K562 (cell line): ENCODE measurements around the gene ACTL8. TPM values are rescaled to one million over a fixed set of nuclear protein-coding genes. Genes with fewer than 3 reads are reported as not detected.

Experiments used
- ARNT ChIP-seq, 2 experiments: fragments of 450-650 bp; IDR thresholded peaks; 2 replicates each; pipeline ENCODE4 v1.6.1; 2016; ENCODE audit warnings: mild to moderate bottlenecking in 1 of 2
- CCAR2 ChIP-seq: fragments of 200-400 bp; formaldehyde crosslinking; IDR thresholded peaks from 2 replicates; pipeline ENCODE4 v1.6.1; 2017; ENCODE audit warnings: mild to moderate bottlenecking, low read depth, low read length
- CHD2 ChIP-seq: IDR thresholded peaks from 2 replicates; pipeline ENCODE4 v1.6.1; 2011; ENCODE audit warnings: low read depth, low read length
- FOSL1 ChIP-seq: fragments of 200-800 bp; sonication (Bioruptor generic); conservative IDR thresholded peaks from 2 replicates; pipeline ENCODE4 v1.6.1; 2016; ENCODE audit warnings: missing genetic modification characterization, missing compliant biosample characterization
- FOXM1 ChIP-seq, 2 experiments: fragments of 450-650 bp in 1 of 2; sonication (generic) in 1 of 2; formaldehyde crosslinking in 1 of 2; IDR thresholded peaks; 2 replicates each; pipeline versions ENCODE4 v1.6.1 to v1.9.0; 2017 to 2022; ENCODE audit warnings: low read depth in 2 of 2, mild to moderate bottlenecking in 2 of 2, missing genetic modification reagents in 1 of 2, moderate library complexity in 1 of 2
- GATAD2A ChIP-seq: fragments of 450-650 bp; IDR thresholded peaks from 2 replicates; pipeline ENCODE4 v1.6.1; 2017
- GTF2A2 ChIP-seq: IDR thresholded peaks from 2 replicates; pipeline ENCODE4 v1.6.1; 2016; ENCODE audit warnings: mild to moderate bottlenecking, missing genetic modification characterization, missing compliant biosample characterization
- HCFC1 ChIP-seq: IDR thresholded peaks from 2 replicates; pipeline ENCODE4 v1.6.1; 2012; ENCODE audit warnings: low read depth, low read length, improper control_type of control experiment
- SMARCC2 ChIP-seq: fragments of 450-650 bp; IDR thresholded peaks from 2 replicates; pipeline ENCODE4 v1.6.1; 2017; ENCODE audit warnings: antibody characterized with exemption, moderate library complexity, mild to moderate bottlenecking, low read depth
- SRSF7 ChIP-seq: fragments of 200-400 bp; formaldehyde crosslinking; optimal IDR thresholded peaks from 2 replicates; pipeline ENCODE3; 2017; ENCODE audit warnings: mild to moderate bottlenecking, low read depth, low read length
- U2AF2 ChIP-seq: fragments of 200-400 bp; formaldehyde crosslinking; optimal IDR thresholded peaks from 2 replicates; pipeline ENCODE3; 2017; ENCODE audit warnings: low read depth, mild to moderate bottlenecking, low read length
- ZC3H8 ChIP-seq: fragments of 450-650 bp; IDR thresholded peaks from 2 replicates; pipeline ENCODE4 v1.6.1; 2017
- ZEB2 ChIP-seq: fragments of 450-650 bp; IDR thresholded peaks from 2 replicates; pipeline ENCODE4 v1.6.1; 2016
- ZNF165 ChIP-seq: fragments of 250-450 bp; sonication (Bioruptor Pico); IDR thresholded peaks from 2 replicates; pipeline ENCODE4 v1.4.0; 2020; ENCODE audit warnings: borderline replicate concordance
- ZNF23 ChIP-seq: fragments of 250-450 bp; sonication (Bioruptor Pico); IDR thresholded peaks from 2 replicates; pipeline ENCODE4 v1.4.0; 2020; ENCODE audit warnings: mild to moderate bottlenecking
- ZNF76 ChIP-seq: fragments of 250-450 bp; sonication (Bioruptor Pico); IDR thresholded peaks from 2 replicates; pipeline ENCODE4 v1.4.0; 2020; ENCODE audit warnings: mild to moderate bottlenecking, moderate library complexity, borderline replicate concordance
- polyA plus RNA-seq, 8 experiments: library from polyadenylated mRNA; depleted of rRNA in 4 of 8; stranded (reverse) in 5 of 8; unstranded in 3 of 8; fragments of >200 nt; fragmentation: Nextera tagmentation in 2 of 8; fragmentation: Illumina TruSeq in 1 of 8; extraction: Ambion mirVana in 2 of 8; extraction: Trizol in 1 of 8; gene quantifications; 2 replicates each; pipeline versions ENCODE4 v1.2.1 to v1.2.3, GENCODE V29; 2011 to 2014; ENCODE audit warnings: inconsistent platforms in 1 of 8, missing spikeins in 1 of 8
- total RNA-seq, 7 experiments: library from RNA; depleted of rRNA in 6 of 7; stranded (reverse); fragments of >200 nt in 6 of 7; fragmentation: Illumina TruSeq in 2 of 7; extraction: Trizol in 2 of 7; gene quantifications; 2 replicates each; pipeline versions ENCODE4 v1.2.1 to v1.2.3, GENCODE V29; 2011 to 2021; ENCODE audit warnings: low replicate concordance in 1 of 7
- TF ChIP-seq, protein P1 (sequence below): fragments of 250-450 bp; sonication (Bioruptor Pico); IDR thresholded peaks from 2 replicates; pipeline ENCODE4 v1.8.0; 2021; ENCODE audit warnings: mild to moderate bottlenecking, moderate library complexity
- TF ChIP-seq, protein P2 (sequence below): fragments of 150-350 bp; IDR thresholded peaks from 2 replicates; pipeline ENCODE4 v1.6.1; 2014; ENCODE audit warnings: low read depth, mild to moderate bottlenecking, low read length, borderline replicate concordance
- TF ChIP-seq, protein P3 (sequence below): fragments of 250-450 bp; sonication (Bioruptor Pico); IDR thresholded peaks from 2 replicates; pipeline ENCODE4 v1.4.0; 2020; ENCODE audit warnings: mild to moderate bottlenecking, moderate library complexity, borderline replicate concordance
- TF ChIP-seq, protein P4 (sequence below): fragments of 250-450 bp; sonication (Bioruptor Pico); IDR thresholded peaks from 2 replicates; pipeline ENCODE4 v1.8.0; 2022; ENCODE audit warnings: moderate library complexity, mild to moderate bottlenecking, inconsistent platforms

The ACTL8 gene
- total and polyA plus RNA-seq, 9 of the 15 experiments (the other 6 are each of a cell fraction or from before 2014, with no cell fraction given), result 0.30 to 3.3 (median 1.6) TPM

DNA sequence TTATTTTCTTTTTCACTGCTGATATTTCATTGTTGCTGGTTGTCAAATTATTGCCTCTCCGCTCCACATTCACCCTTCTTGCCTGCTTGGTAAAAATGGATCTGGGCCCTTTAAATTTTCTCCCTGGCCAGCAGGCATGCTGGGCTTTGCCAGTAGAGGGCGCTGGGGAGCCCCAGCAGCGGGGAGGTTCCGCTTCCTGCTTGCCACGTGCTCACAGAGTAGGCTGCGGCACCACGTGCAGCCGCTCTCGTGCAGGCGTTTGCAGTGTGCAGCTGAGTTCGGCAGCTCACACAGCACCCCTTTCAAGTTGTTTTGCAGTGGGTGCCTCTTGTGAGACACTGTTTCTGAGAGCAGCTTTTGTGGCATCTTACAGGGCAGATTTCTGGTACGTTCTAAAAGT lies at the start of gene ACTL8 (continued):
- TF ChIP-seq, protein P1, sequence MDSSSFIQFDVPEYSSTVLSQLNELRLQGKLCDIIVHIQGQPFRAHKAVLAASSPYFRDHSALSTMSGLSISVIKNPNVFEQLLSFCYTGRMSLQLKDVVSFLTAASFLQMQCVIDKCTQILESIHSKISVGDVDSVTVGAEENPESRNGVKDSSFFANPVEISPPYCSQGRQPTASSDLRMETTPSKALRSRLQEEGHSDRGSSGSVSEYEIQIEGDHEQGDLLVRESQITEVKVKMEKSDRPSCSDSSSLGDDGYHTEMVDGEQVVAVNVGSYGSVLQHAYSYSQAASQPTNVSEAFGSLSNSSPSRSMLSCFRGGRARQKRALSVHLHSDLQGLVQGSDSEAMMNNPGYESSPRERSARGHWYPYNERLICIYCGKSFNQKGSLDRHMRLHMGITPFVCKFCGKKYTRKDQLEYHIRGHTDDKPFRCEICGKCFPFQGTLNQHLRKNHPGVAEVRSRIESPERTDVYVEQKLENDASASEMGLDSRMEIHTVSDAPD (CRISPR knock-in tag), result no peak
- TF ChIP-seq GATAD2A (no peak), ZEB2 (no peak), ZNF23 (CRISPR knock-in tag) (no peak), U2AF2 (no peak), SRSF7 (no peak), GTF2A2 (tag) (no peak), CHD2 (no peak), ZNF76 (no peak), HCFC1 (no peak; the same call in 1 of the 2 replicates), CCAR2 (no peak), ARNT (IDR thresholded peaks at IDR 0.05) (no peak), ZC3H8 (no peak), FOSL1 (tag) (no peak), SMARCC2 (no peak), FOXM1 (IDR thresholded peaks at IDR 0.05; ENCODE audit: low read depth) (no peak), FOXM1 (CRISPR knock-in tag; IDR thresholded peaks at IDR 0.05; ENCODE audit: low read depth) (no peak), ZNF165 (CRISPR knock-in tag) (no peak)
- TF ChIP-seq, protein P2, sequence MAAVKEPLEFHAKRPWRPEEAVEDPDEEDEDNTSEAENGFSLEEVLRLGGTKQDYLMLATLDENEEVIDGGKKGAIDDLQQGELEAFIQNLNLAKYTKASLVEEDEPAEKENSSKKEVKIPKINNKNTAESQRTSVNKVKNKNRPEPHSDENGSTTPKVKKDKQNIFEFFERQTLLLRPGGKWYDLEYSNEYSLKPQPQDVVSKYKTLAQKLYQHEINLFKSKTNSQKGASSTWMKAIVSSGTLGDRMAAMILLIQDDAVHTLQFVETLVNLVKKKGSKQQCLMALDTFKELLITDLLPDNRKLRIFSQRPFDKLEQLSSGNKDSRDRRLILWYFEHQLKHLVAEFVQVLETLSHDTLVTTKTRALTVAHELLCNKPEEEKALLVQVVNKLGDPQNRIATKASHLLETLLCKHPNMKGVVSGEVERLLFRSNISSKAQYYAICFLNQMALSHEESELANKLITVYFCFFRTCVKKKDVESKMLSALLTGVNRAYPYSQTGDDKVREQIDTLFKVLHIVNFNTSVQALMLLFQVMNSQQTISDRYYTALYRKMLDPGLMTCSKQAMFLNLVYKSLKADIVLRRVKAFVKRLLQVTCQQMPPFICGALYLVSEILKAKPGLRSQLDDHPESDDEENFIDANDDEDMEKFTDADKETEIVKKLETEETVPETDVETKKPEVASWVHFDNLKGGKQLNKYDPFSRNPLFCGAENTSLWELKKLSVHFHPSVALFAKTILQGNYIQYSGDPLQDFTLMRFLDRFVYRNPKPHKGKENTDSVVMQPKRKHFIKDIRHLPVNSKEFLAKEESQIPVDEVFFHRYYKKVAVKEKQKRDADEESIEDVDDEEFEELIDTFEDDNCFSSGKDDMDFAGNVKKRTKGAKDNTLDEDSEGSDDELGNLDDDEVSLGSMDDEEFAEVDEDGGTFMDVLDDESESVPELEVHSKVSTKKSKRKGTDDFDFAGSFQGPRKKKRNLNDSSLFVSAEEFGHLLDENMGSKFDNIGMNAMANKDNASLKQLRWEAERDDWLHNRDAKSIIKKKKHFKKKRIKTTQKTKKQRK, result no peak
- TF ChIP-seq, protein P3, sequence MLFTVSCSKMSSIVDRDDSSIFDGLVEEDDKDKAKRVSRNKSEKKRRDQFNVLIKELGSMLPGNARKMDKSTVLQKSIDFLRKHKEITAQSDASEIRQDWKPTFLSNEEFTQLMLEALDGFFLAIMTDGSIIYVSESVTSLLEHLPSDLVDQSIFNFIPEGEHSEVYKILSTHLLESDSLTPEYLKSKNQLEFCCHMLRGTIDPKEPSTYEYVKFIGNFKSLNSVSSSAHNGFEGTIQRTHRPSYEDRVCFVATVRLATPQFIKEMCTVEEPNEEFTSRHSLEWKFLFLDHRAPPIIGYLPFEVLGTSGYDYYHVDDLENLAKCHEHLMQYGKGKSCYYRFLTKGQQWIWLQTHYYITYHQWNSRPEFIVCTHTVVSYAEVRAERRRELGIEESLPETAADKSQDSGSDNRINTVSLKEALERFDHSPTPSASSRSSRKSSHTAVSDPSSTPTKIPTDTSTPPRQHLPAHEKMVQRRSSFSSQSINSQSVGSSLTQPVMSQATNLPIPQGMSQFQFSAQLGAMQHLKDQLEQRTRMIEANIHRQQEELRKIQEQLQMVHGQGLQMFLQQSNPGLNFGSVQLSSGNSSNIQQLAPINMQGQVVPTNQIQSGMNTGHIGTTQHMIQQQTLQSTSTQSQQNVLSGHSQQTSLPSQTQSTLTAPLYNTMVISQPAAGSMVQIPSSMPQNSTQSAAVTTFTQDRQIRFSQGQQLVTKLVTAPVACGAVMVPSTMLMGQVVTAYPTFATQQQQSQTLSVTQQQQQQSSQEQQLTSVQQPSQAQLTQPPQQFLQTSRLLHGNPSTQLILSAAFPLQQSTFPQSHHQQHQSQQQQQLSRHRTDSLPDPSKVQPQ (CRISPR knock-in tag), result no peak
- TF ChIP-seq, protein P4, sequence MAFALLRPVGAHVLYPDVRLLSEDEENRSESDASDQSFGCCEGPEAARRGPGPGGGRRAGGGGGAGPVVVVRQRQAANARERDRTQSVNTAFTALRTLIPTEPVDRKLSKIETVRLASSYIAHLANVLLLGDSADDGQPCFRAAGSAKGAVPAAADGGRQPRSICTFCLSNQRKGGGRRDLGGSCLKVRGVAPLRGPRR (CRISPR knock-in tag), result no peak
